GM18519 (cell line): Measurements from ENCODE around the gene EFEMP2.

Source experiments
- ATAC-seq: cut with Tn5 transposase; IDR thresholded peaks from one replicate; pipeline ENCODE4 v1.9.1; 2021; ENCODE audit warnings: mild to moderate bottlenecking, moderate library complexity; ENCODE audit not compliant: unreplicated experiment, low FRiP score

Gene EFEMP2

GRCh38 chr11:65872586-65873317 lies at the start of gene EFEMP2:
EFEMP2 (minus strand) TSS chr11:65872800; CDS start chr11:65872354, 446 bp downstream.
- no peak for ATAC-seq

- ATAC-seq: no peak
Measured at GRCh38 chr11:65921876-65922275, 49.3 kb upstream of the EFEMP2 start.

GRCh38 chr11:65921033-65921555 lies 48.5 kb upstream of the EFEMP2 start:
- no peak for ATAC-seq

- no peak for ATAC-seq
Measured at GRCh38 chr11:65920372-65920802, 47.8 kb upstream of the EFEMP2 start.

GRCh38 chr11:65919573-65920371 lies 47.2 kb upstream of the EFEMP2 start:
- peak; percentile 26 for ATAC-seq

GRCh38 chr11:65919141-65919572 lies 46.6 kb upstream of the EFEMP2 start, which contains the start of gene DRAP1:
DRAP1 (plus strand) TSS chr11:65919426; CDS start chr11:65919502, 76 bp downstream.
- ATAC-seq: peak; percentile 67

GRCh38 chr11:65918211-65919140 lies 45.9 kb upstream of the EFEMP2 start, which contains the start of gene C11orf68:
C11orf68 (minus strand) TSS chr11:65919062; CDS start chr11:65919031, 31 bp downstream.
- peak; percentile 30 for ATAC-seq

GRCh38 chr11:65917434-65918210 lies 45.0 kb upstream of the EFEMP2 start:
- ATAC-seq: no peak

GRCh38 chr11:65917077-65917433 lies 44.5 kb upstream of the EFEMP2 start:
- ATAC-seq: no peak

- ATAC-seq: no peak
Measured at GRCh38 chr11:65916391-65916790, 43.8 kb upstream of the EFEMP2 start.

GRCh38 chr11:65915821-65916251 lies 43.2 kb upstream of the EFEMP2 start:
- no peak for ATAC-seq

GRCh38 chr11:65915101-65915820 lies 42.7 kb upstream of the EFEMP2 start:
- ATAC-seq: no peak

- ATAC-seq: no peak
Measured at GRCh38 chr11:65912845-65913244, 40.2 kb upstream of the EFEMP2 start.

GRCh38 chr11:65911682-65912568 lies 39.3 kb upstream of the EFEMP2 start:
- ATAC-seq: no peak

GRCh38 chr11:65907878-65908277 lies 35.3 kb upstream of the EFEMP2 start:
- no peak for ATAC-seq

- ATAC-seq: no peak
Measured at GRCh38 chr11:65906602-65907001, 34.0 kb upstream of the EFEMP2 start.

GRCh38 chr11:65903715-65904114 lies 31.1 kb upstream of the EFEMP2 start:
- no peak for ATAC-seq

GRCh38 chr11:65903068-65903481 lies 30.5 kb upstream of the EFEMP2 start:
- no peak for ATAC-seq
